NCI-H1048 (cell line): ENCODE data around the gene DHRS1.

Experiments
- DNase-seq: peaks from one replicate; lab custom pipeline; 2025; lab: John Stamatoyannopoulos, UW

Gene DHRS1

GRCh38 chr14:24262821-24263733 is 36.5 kb downstream of the DHRS1 start, which contains the start of gene TGM1:
Gene TGM1, minus strand, starts transcription at chr14:24263177. Its CDS starts 825 bp downstream, at chr14:24262352.
- no peak for DNase-seq

GRCh38 chr14:24261969-24262327 is 37.6 kb downstream of the DHRS1 start:
- DNase-seq, result no peak

- no peak for DNase-seq
Measured at GRCh38 chr14:24261256-24261968, 38.2 kb downstream of the DHRS1 start.

GRCh38 chr14:24260780-24261157 is 38.8 kb downstream of the DHRS1 start:
- DNase-seq, result no peak

- no peak for DNase-seq
Measured at GRCh38 chr14:24260026-24260779, 39.4 kb downstream of the DHRS1 start.

GRCh38 chr14:24259282-24260025 is 40.1 kb downstream of the DHRS1 start:
- no peak for DNase-seq

GRCh38 chr14:24258548-24259265 is 40.9 kb downstream of the DHRS1 start:
- DNase-seq, result no peak

- DNase-seq, result no peak
Measured at GRCh38 chr14:24258119-24258518, 41.5 kb downstream of the DHRS1 start.

GRCh38 chr14:24256960-24257359 is 42.6 kb downstream of the DHRS1 start:
- DNase-seq, result no peak

GRCh38 chr14:24255931-24256711 is 43.5 kb downstream of the DHRS1 start:
- DNase-seq, result no peak

- no peak for DNase-seq
Measured at GRCh38 chr14:24255438-24255837, 44.1 kb downstream of the DHRS1 start.

GRCh38 chr14:24254630-24255392 is 44.8 kb downstream of the DHRS1 start:
- DNase-seq, result no peak

GRCh38 chr14:24253936-24254335 is 45.6 kb downstream of the DHRS1 start:
- DNase-seq, result no peak

GRCh38 chr14:24252289-24253124 is 47.1 kb downstream of the DHRS1 start:
- DNase-seq, result no peak

- no peak for DNase-seq
Measured at GRCh38 chr14:24251880-24252288, 47.7 kb downstream of the DHRS1 start.

- no peak for DNase-seq
Measured at GRCh38 chr14:24250354-24250753, 49.2 kb downstream of the DHRS1 start.

GRCh38 chr14:24249230-24250021 is 50.2 kb downstream of the DHRS1 start:
- no peak for DNase-seq

GRCh38 chr14:24247422-24247821 is 52.2 kb downstream of the DHRS1 start:
- no peak for DNase-seq
